Loucy (cell line): ENCODE measurements around the gene BIN1.

Source experiments
- H2AFZ ChIP-seq: fragments of 200-600 bp; sonication (generic); 2 replicates; pipeline ENCODE4 v1.6.0; 2016; ENCODE audit warnings: antibody characterized with exemption, mild to moderate bottlenecking, low read length, moderate library complexity
- H3F3A ChIP-seq: fragments of 200-600 bp; 2 replicates; pipeline ENCODE4 v1.6.0; 2016; ENCODE audit warnings: antibody characterized with exemption, low read depth, mild to moderate bottlenecking
- H3K27me3 ChIP-seq: fragments of 200-600 bp; sonication (generic); 2 replicates; pipeline ENCODE4 v1.6.1; 2014; ENCODE audit warnings: low read length, mild to moderate bottlenecking; ENCODE audit not compliant: insufficient read depth, poor library complexity, severe bottlenecking
- H3K36me3 ChIP-seq: fragments of 200-600 bp; sonication (generic); 2 replicates; pipeline ENCODE4 v1.6.1; 2016; ENCODE audit warnings: low read length; ENCODE audit not compliant: insufficient read depth
- H3K4me1 ChIP-seq: fragments of 200-600 bp; sonication (generic); 2 replicates; pipeline ENCODE4 v1.5.1; 2014; ENCODE audit warnings: low read length, mild to moderate bottlenecking; ENCODE audit not compliant: insufficient read depth, poor library complexity, severe bottlenecking
- H3K4me2 ChIP-seq: fragments of 200-600 bp; sonication (generic); 2 replicates; pipeline ENCODE4 v1.6.0; 2014; ENCODE audit warnings: antibody characterized with exemption, low read length, low read depth, mild to moderate bottlenecking; ENCODE audit not compliant: poor library complexity, severe bottlenecking
- H3K4me3 ChIP-seq: fragments of 200-600 bp; sonication (generic); 2 replicates; pipeline ENCODE4 v1.5.1; 2014; ENCODE audit warnings: low read length, mild to moderate bottlenecking, mixed read lengths; ENCODE audit not compliant: poor library complexity, severe bottlenecking
- H3K79me2 ChIP-seq: fragments of 200-600 bp; sonication (generic); 2 replicates; pipeline ENCODE4 v1.6.1; 2014; ENCODE audit warnings: low read length; ENCODE audit not compliant: insufficient read depth
- H3K9ac ChIP-seq: fragments of 200-600 bp; sonication (generic); 2 replicates; pipeline ENCODE4 v1.6.0; 2014; ENCODE audit warnings: mild to moderate bottlenecking, low read depth, low read length, moderate library complexity; ENCODE audit not compliant: poor library complexity, severe bottlenecking
- H3K9me2 ChIP-seq: fragments of 200-600 bp; sonication (generic); replicated peaks from 2 replicates; pipeline ENCODE4 v1.6.1; 2016; ENCODE audit warnings: low read depth, low read length, mixed read lengths
- H3K9me3 ChIP-seq: fragments of 200-600 bp; sonication (generic); 2 replicates; pipeline ENCODE4 v1.6.1; 2014; ENCODE audit warnings: mild to moderate bottlenecking, antibody characterized with exemption, low read length, low read depth; ENCODE audit not compliant: insufficient read depth
- H4K20me1 ChIP-seq: fragments of 200-600 bp; sonication (generic); 2 replicates; pipeline ENCODE4 v1.6.0; 2014; ENCODE audit warnings: antibody characterized with exemption, low read length, mild to moderate bottlenecking; ENCODE audit not compliant: insufficient read depth, poor library complexity, severe bottlenecking
- EZH2phosphoT487 ChIP-seq: fragments of 200-600 bp; IDR thresholded peaks from 2 replicates; pipeline ENCODE4 v1.6.1; 2018; ENCODE audit warnings: antibody characterized with exemption, mild to moderate bottlenecking, moderate library complexity, borderline replicate concordance
- TF ChIP-seq, protein P1 (sequence below): fragments of 200-600 bp; sonication (generic); conservative IDR thresholded peaks from 2 replicates; pipeline ENCODE4 v1.5.1; 2014; ENCODE audit warnings: mild to moderate bottlenecking, antibody characterized with exemption, low read length

The BIN1 gene

DNA sequence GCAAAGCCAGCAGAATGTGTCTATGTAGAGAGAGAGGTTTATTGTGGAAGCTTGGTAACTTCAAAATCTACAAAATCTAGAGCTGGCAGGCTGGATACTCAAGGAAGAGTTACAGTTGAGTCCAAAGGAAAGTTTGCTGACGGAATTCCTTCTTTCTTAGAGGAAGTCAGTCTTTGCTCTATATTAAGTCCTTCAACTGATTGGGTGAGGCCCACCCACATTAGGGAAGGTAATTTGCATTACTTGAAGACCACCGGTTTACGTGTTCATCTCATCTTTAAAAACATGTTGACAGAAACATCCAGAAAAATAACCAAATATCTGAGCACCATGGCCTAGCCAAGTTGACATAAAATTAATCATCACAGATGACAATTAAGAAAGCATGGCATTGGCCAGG lies 106.8 kb downstream of the BIN1 start:
- H3K4me1 ChIP-seq = no peaks in the 10 kb centered on the region
- H3K27me3 ChIP-seq = no peaks in the 10 kb centered on the region
- no peak overlapping the region for H3K4me2 ChIP-seq
- no peaks in the 10 kb centered on the region for H3K9me2 ChIP-seq
- no peak overlapping the region for H2AFZ ChIP-seq
- H3K9me3 ChIP-seq = no peaks in the 10 kb centered on the region
- H3K9ac ChIP-seq = no peak overlapping the region
- H3F3A ChIP-seq = no peaks in the 10 kb centered on the region
- TF ChIP-seq, protein P1, sequence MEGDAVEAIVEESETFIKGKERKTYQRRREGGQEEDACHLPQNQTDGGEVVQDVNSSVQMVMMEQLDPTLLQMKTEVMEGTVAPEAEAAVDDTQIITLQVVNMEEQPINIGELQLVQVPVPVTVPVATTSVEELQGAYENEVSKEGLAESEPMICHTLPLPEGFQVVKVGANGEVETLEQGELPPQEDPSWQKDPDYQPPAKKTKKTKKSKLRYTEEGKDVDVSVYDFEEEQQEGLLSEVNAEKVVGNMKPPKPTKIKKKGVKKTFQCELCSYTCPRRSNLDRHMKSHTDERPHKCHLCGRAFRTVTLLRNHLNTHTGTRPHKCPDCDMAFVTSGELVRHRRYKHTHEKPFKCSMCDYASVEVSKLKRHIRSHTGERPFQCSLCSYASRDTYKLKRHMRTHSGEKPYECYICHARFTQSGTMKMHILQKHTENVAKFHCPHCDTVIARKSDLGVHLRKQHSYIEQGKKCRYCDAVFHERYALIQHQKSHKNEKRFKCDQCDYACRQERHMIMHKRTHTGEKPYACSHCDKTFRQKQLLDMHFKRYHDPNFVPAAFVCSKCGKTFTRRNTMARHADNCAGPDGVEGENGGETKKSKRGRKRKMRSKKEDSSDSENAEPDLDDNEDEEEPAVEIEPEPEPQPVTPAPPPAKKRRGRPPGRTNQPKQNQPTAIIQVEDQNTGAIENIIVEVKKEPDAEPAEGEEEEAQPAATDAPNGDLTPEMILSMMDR = no peak
- no peak for TF ChIP-seq EZH2phosphoT487
- no peaks in the 10 kb centered on the region for H3K79me2 ChIP-seq
- H4K20me1 ChIP-seq = no peaks in the 10 kb centered on the region
- no peaks in the 10 kb centered on the region for H3K36me3 ChIP-seq
- no peak overlapping the region for H3K4me3 ChIP-seq

DNA sequence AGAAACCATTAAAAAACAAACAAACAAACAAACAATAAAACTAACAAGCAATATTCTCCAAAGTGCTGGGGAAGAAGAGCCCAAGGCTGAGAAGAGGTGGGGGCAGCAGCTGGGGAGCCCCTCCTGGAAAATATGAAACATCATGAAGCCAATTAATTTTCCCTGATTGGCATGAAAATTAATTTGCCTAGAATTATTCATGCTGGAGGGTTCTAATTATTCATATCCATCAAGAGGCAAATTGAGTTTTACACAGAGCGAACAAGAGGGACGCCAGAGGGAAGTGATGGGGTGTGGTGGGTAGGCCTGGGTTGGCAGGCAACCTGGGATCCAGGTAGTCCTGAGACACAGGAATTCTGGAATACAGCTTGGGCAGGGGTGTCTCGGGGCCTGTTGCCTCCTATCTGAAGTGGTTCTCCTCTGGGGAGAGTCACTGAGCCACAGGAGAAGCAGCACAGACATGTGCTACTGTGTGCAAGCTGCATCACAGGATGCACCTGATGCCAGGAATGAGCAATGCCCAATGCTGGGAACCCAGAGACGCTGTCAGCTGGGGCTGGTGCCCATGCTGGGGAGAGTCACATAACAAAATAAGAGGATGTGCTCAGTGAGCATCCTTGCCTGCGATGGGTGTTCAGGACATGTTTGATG lies 107.7 kb downstream of the BIN1 start:
- TF ChIP-seq, protein P1 = no peak
- TF ChIP-seq EZH2phosphoT487 = no peak
- H3K4me1 ChIP-seq = no peaks in the 10 kb centered on the region

DNA sequence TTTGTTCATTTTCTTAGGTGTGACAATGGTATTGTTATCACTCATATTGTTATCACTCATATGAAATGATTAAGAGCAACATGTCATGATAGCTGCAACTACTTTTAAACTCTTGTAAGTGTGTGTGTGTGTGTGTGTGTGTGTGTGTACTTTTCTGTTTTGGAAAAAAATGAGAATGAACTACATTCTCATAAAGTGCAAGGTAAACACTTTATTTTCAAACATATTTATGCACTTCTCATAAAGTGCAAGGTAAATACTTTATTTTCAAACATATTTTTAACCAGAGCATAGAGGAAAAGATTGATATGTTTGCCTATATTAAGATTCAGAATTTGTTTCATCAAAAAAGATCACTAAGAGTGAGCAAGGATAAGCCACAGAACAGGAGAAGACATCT lies 108.5 kb downstream of the BIN1 start:
- Histone ChIP-seq H3F3A (no peaks in the 10 kb centered on the region), H3K4me1 (no peaks in the 10 kb centered on the region), H3K4me3 (no peak overlapping the region), H3K27me3 (no peaks in the 10 kb centered on the region), H3K9me3 (no peaks in the 10 kb centered on the region), H3K79me2 (no peaks in the 10 kb centered on the region), H3K36me3 (no peaks in the 10 kb centered on the region), H3K9ac (no peak overlapping the region), H4K20me1 (no peaks in the 10 kb centered on the region), H3K4me2 (no peak overlapping the region), H3K9me2 (no peaks in the 10 kb centered on the region), H2AFZ (no peak overlapping the region)
- TF ChIP-seq, protein P1 = no peak
- no peak for TF ChIP-seq EZH2phosphoT487

More for the DNA sequence above, 107.7 kb downstream of the BIN1 start:
- H4K20me1 ChIP-seq = no peaks in the 10 kb centered on the region
- no peaks in the 10 kb centered on the region for H3K36me3 ChIP-seq
- H3K9me2 ChIP-seq = no peaks in the 10 kb centered on the region
- H3K4me2 ChIP-seq = no peak overlapping the region
- no peak overlapping the region for H3K9ac ChIP-seq
- H2AFZ ChIP-seq = no peak overlapping the region
- no peaks in the 10 kb centered on the region for H3K79me2 ChIP-seq
- no peaks in the 10 kb centered on the region for H3F3A ChIP-seq
- H3K9me3 ChIP-seq = no peaks in the 10 kb centered on the region
- no peaks in the 10 kb centered on the region for H3K27me3 ChIP-seq
- H3K4me3 ChIP-seq = no peak overlapping the region
